ENCODE measurements around the gene NDUFS3. TPM values are rescaled to one million over a fixed set of nuclear protein-coding genes. Genes with fewer than 3 reads are reported as not detected.

NDUFS3 gene
- total and polyA plus RNA-seq, 10 of the 15 experiments (the other 5 are each of a cell fraction or from before 2014, with no cell fraction given), result 22.3 to 217 (median 125) TPM

DNA sequence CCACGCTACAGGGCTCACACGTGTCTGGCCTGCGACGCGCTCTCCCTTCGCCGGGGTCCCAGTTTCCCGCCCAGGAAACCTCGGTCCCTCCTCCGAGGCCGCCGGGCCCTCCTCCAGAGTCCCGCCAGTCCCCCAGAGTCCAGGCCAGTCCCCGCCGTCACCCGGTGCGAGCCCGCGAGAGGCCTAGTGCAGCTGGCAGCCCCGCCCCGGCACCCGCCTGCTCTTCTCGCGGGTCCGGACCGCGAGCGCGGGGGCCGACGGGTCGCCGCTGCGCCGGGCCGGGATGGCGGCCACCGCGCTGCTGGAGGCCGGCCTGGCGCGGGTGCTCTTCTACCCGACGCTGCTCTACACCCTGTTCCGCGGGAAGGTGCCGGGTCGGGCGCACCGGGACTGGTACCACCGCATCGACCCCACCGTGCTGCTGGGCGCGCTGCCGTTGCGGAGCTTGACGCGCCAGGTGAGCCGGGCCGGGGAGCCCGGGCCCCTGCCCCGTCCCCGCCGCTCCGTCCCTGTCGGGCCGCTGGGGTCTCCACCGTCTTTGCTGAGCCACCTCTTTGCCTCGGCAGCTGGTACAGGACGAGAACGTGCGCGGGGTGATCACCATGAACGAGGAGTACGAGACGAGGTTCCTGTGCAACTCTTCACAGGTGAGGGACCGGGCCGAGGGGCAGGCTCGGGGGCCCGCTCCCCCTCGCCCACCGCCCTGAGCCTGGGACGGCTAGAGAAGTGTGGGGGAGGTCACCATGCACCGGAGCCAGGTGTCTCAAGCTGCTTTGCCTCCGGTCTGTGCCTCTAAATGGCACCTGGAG is 13.3 kb upstream of the NDUFS3 start, which contains the start of gene PTPMT1:
PTPMT1 (plus strand) TSS at position 260 of the 809 bp plus-strand sequence; CDS start at position 284, 24 bp downstream.
- Histone ChIP-seq H3K9me3 (replicated peaks; ENCODE audit: control insufficient read depth, insufficient read depth, low read length) (no peaks in the 10 kb centered on the region), H3K27ac (ENCODE audit: control insufficient read depth, insufficient read depth) (peak within 1 kb of the TSS; percentile 58), H3K36me3 (ENCODE audit: control insufficient read depth in 2 of 2, insufficient read depth in 2 of 2, low read length in 1 of 2) (peaks cover 0 to 5% of the 10 kb centered on the region in 2 experiments; a peak in 1 of 4 replicates), H2AFZ (ENCODE audit: control insufficient read depth, low read depth, low read length) (peak within 1 kb of the TSS; percentile 82), H3K4me1 (ENCODE audit: control insufficient read depth, insufficient read depth, low read length) (no peaks in the 10 kb centered on the region; the same call in 1 of the 2 replicates), H3K4me2 (ENCODE audit: control insufficient read depth, insufficient read depth) (peak within 1 kb of the TSS; percentile 99), H3K79me2 (ENCODE audit: control insufficient read depth, insufficient read depth, low read length) (peaks cover 29% of the 10 kb centered on the region), H3K27me3 (replicated peaks in 1 of 2; ENCODE audit: control insufficient read depth in 2 of 2, insufficient read depth in 2 of 2, low read length in 1 of 2) (no peaks in the 10 kb centered on the region), H3K4me3 (peak within 1 kb of the TSS; percentile 94), H3K9ac (ENCODE audit: control insufficient read depth, insufficient read depth, low read length) (peak within 1 kb of the TSS; percentile 76), H4K20me1 (ENCODE audit: control insufficient read depth, insufficient read depth) (no peaks in the 10 kb centered on the region)
- WGBS (ENCODE audit: insufficient coverage, insufficient replicate concordance, low lambda C conversion rate, missing lambda C conversion rate), result 1% methylated on average over 62 of the region's 86 CpGs
- in situ Hi-C loops (cut with MboI), result no loop called here
- SMC1A ChIA-PET (ENCODE audit: uncharacterized antibody, unreplicated experiment), result interaction anchor here (0.7 to 2.1 kb wide), 4 partner anchors 9 to 50 kb away, joined by 3 to 6 read pairs (median 5); no protein-coding TSS in a partner anchor
- DNase-seq (ENCODE audit: low read depth, low spot score) (no peak), ATAC-seq (peak; percentile 97), FAIRE-seq (no peak)
- CTCF ChIA-PET, result interaction anchor here (0.8 to 2.1 kb wide), 7 partner anchors 10 to 191 kb away, joined by 3 to 20 read pairs (median 4); partner anchors contain the start of gene CELF1
- POLR2A ChIA-PET, result interaction anchor here (0.5 to 3.6 kb wide), 11 partner anchors 10 to 270 kb away, joined by 3 to 16 read pairs (median 4); partner anchors contain the start of genes CELF1, KBTBD4 and NDUFS3
- RAD21 ChIA-PET (ENCODE audit: unreplicated experiment), result interaction anchor here (0.6 to 2.6 kb wide), 9 partner anchors 12 to 414 kb away, joined by 3 to 8 read pairs (median 3); partner anchors contain the start of gene AGBL2
- no TSS peak for BruUV-seq (replicated peaks)
- intact Hi-C loops (cut with micrococcal nuclease; ENCODE audit: unreplicated experiment), result no loop called here
- TF ChIP-seq LARP7 (IDR thresholded peaks at IDR 0.05) (peak; percentile 94), POLR2AphosphoS5 (IDR thresholded peaks at IDR 0.05; ENCODE audit: low read length) (peak; percentile 69; the same call in 1 of the 2 replicates), RELA (IDR thresholded peaks at IDR 0.05; ENCODE audit: borderline replicate concordance, partially characterized antibody) (no peak), CHD2 (IDR thresholded peaks at IDR 0.05; ENCODE audit: borderline replicate concordance, low read depth, low read length) (peak; percentile 95), YBX1 (IDR thresholded peaks at IDR 0.05) (no peak), ZNF207 (IDR thresholded peaks at IDR 0.05; ENCODE audit: borderline replicate concordance) (peak; percentile 71; the same call in 1 of the 2 replicates), MXI1 (IDR thresholded peaks at IDR 0.05; ENCODE audit: low read depth, low read length) (peak; percentile 51; the same call in 1 of the 2 replicates), CHD4 (IDR thresholded peaks at IDR 0.05) (no peak), CBFB (IDR thresholded peaks at IDR 0.05; ENCODE audit: low read depth) (no peak), CREB1 (IDR thresholded peaks at IDR 0.05; ENCODE audit: low read depth) (peak; percentile 51; the same call in 1 of the 2 replicates), SMARCA5 (IDR thresholded peaks at IDR 0.05) (peak; percentile 48; the same call in 1 of the 2 replicates), EP300 (IDR thresholded peaks at IDR 0.05; ENCODE audit: borderline replicate concordance in 1 of 2, control insufficient read depth in 1 of 2, low read depth in 2 of 2, low read length in 2 of 2) (no peak), RB1 (IDR thresholded peaks at IDR 0.05; ENCODE audit: borderline replicate concordance) (peak; percentile 78; the same call in 1 of the 2 replicates), ZZZ3 (IDR thresholded peaks at IDR 0.05; ENCODE audit: control insufficient read depth, insufficient read length, low read depth) (no peak), TCF12 (IDR thresholded peaks at IDR 0.05; ENCODE audit: low read depth, low read length) (0 out of 2 replicates have a peak, but pooled peaks have one; percentile 13), SIX5 (IDR thresholded peaks at IDR 0.05; ENCODE audit: low read depth, low read length, severe bottlenecking) (peak; percentile 32), RUNX3 (IDR thresholded peaks at IDR 0.05; ENCODE audit: low read length) (no peak), TCF7 (IDR thresholded peaks at IDR 0.05; ENCODE audit: borderline replicate concordance) (no peak), IKZF1 (conservative IDR thresholded peaks at IDR 0.05) (peak; percentile 64), MTA3 (IDR thresholded peaks at IDR 0.05; ENCODE audit: borderline replicate concordance, low read length) (no peak), KLF5 (IDR thresholded peaks at IDR 0.05; ENCODE audit: partially characterized antibody) (peak; percentile 39), BRCA1 (IDR thresholded peaks at IDR 0.05; ENCODE audit: low read depth, low read length) (peak; percentile 51; the same call in 1 of the 2 replicates), EED (IDR thresholded peaks at IDR 0.05; ENCODE audit: low read depth) (no peak), MEF2A (IDR thresholded peaks at IDR 0.05; ENCODE audit: insufficient read depth, low read depth, low read length) (no peak), SMC3 (IDR thresholded peaks at IDR 0.05; ENCODE audit: borderline replicate concordance, low read length) (no peak)
- TF ChIP-seq, protein P1, sequence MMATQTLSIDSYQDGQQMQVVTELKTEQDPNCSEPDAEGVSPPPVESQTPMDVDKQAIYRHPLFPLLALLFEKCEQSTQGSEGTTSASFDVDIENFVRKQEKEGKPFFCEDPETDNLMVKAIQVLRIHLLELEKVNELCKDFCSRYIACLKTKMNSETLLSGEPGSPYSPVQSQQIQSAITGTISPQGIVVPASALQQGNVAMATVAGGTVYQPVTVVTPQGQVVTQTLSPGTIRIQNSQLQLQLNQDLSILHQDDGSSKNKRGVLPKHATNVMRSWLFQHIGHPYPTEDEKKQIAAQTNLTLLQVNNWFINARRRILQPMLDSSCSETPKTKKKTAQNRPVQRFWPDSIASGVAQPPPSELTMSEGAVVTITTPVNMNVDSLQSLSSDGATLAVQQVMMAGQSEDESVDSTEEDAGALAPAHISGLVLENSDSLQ (IDR thresholded peaks at IDR 0.05), result 0 out of 2 replicates have a peak, but pooled peaks have one; percentile 2
